Ovary (tissue), 9 donors: ENCODE measurements around the gene PWP1. TPM values are rescaled to one million over a fixed set of nuclear protein-coding genes. Genes with fewer than 3 reads are reported as not detected.

ENCODE experiments used
- DNase-seq, 5 donors: peaks; one replicate each; pipeline ENCODE4 v3.0.0-alpha.2; 2019 to 2020
- H3K27ac ChIP-seq, 2 donors: fragments of 200-600 bp; one replicate each; pipeline versions ENCODE4 v1.5.1 to v1.8.0; 2019 to 2022
- H3K27me3 ChIP-seq: fragments of 200-600 bp; one replicate; pipeline ENCODE4 v1.8.0; 2022
- H3K36me3 ChIP-seq: fragments of 200-600 bp; sonication (generic); one replicate; pipeline ENCODE4 v1.5.1; 2019
- H3K4me1 ChIP-seq: one replicate; pipeline ENCODE4 v1.8.1; 2013; ENCODE audit warnings: mild to moderate bottlenecking, moderate library complexity; ENCODE audit not compliant: insufficient read depth
- H3K4me3 ChIP-seq: fragments of 200-600 bp; sonication (generic); one replicate; pipeline ENCODE4 v1.5.1; 2017
- H3K9me3 ChIP-seq, 2 donors: fragments of 200-600 bp in 1 of 2; sonication (generic) in 1 of 2; one replicate each; pipeline versions ENCODE4 v1.5.1 to v1.8.1; 2013 to 2019; ENCODE audit warnings: mild to moderate bottlenecking in 1 of 2, moderate library complexity in 1 of 2
- EP300 ChIP-seq: sonication (generic); formaldehyde crosslinking; IDR thresholded peaks from one replicate; pipeline ENCODE4 v1.6.1; 2017; ENCODE audit warnings: antibody characterized with exemption
- POLR2A ChIP-seq: fragments of 450-650 bp; IDR thresholded peaks from one replicate; pipeline ENCODE4 v1.6.1; 2017; ENCODE audit warnings: antibody characterized with exemption, mild to moderate bottlenecking, moderate library complexity
- WGBS, 3 donors: extraction: QIAGEN DNeasy Blood & Tissue Kit in 1 of 3; methylation state at CpG; one replicate each; pipeline versions ENCODE4 v1.1.5 to v1.1.7; 2013 to 2017; 5-methylcytosine and 5-hydroxymethylcytosine counted together
- intact Hi-C, 4 donors: fragments of 100-400 bp; cut with DNase I; formaldehyde crosslinking; loops; one replicate each; pipeline versions ENCODE4 v1.11.0 to v1.15.1; 2022 to 2023
- polyA plus RNA-seq, 2 donors: library from polyadenylated mRNA; stranded (reverse); fragments of 200-250 nt in 1 of 2; fragments of 350-450 nt in 1 of 2; fragmentation: Illumina TruSeq in 1 of 2; extraction: RNeasy Lipid Tissue Mini Kit (QIAGEN cat#74804) in 1 of 2; gene quantifications; one replicate each; pipeline ENCODE4 v1.2.3, GENCODE V29; 2013 to 2014
- total RNA-seq, 7 donors: library from RNA; depleted of rRNA in 2 of 7; stranded (reverse); fragments of >200 nt in 2 of 7; fragmentation: NEBNext Ultra II Directional in 3 of 7; extraction: Animal tissue kit (Norgen Biotek cat#: 25700) in 3 of 7; gene quantifications; one replicate each; pipeline versions ENCODE4 v1.1.0 to v1.2.4, GENCODE V29; 2016 to 2023
- TF ChIP-seq, protein P1 (sequence below), 3 donors: fragments of 450-650 bp in 2 of 3; fragments of 200-600 bp in 1 of 3; IDR thresholded peaks; one replicate each; pipeline versions ENCODE4 v1.5.1 to v1.8.0; 2016 to 2022; ENCODE audit warnings: antibody characterized with exemption in 3 of 3, mild to moderate bottlenecking in 1 of 3
- donor health status: DM: no; HTN: no; CAD: no; lungs with moderate emphysema.
- donor health status: DM: no; HTN: no; CAD: no.
- donor health status: Bipolar disorder and iron deficiency.
- donor health status: DM: yes; HTN: yes; CAD: no.
- donor health status: DM: no; HTN: no; CAD: no.
- donor health status: DM: yes; HTN: yes; CAD: no.

The PWP1 gene
- total and polyA plus RNA-seq, 9 donors: 30.1 to 86.7 (median 34.4) TPM

DNA sequence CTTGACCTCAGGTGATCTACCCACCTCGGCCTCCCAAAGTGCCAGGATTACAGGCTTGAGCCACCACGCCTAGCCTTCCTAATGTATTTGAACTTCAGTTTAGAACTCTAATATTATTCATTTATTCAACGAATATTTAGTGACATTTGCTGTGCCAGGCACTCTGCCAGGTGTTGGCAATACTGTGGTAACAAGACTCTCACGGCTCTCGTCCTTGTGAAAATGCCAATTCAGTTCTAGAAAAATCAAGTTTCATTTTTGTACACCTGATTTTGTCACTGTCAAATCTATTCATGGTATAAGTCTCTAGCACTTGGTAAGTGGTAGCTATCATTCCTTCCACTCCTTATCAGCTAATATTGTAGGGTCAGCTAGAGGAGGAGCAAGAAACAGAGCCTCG, 6.3 kb upstream of the PWP1 start:
- TF ChIP-seq, protein P1, sequence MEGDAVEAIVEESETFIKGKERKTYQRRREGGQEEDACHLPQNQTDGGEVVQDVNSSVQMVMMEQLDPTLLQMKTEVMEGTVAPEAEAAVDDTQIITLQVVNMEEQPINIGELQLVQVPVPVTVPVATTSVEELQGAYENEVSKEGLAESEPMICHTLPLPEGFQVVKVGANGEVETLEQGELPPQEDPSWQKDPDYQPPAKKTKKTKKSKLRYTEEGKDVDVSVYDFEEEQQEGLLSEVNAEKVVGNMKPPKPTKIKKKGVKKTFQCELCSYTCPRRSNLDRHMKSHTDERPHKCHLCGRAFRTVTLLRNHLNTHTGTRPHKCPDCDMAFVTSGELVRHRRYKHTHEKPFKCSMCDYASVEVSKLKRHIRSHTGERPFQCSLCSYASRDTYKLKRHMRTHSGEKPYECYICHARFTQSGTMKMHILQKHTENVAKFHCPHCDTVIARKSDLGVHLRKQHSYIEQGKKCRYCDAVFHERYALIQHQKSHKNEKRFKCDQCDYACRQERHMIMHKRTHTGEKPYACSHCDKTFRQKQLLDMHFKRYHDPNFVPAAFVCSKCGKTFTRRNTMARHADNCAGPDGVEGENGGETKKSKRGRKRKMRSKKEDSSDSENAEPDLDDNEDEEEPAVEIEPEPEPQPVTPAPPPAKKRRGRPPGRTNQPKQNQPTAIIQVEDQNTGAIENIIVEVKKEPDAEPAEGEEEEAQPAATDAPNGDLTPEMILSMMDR (IDR thresholded peaks at IDR 0.05): no peak
- TF ChIP-seq POLR2A (no peak), EP300 (no peak)
- H3K27me3 ChIP-seq: no peaks in the 10 kb centered on the region
- DNase-seq: no peak
- H3K4me3 ChIP-seq: no peak overlapping the region
- no peaks in the 10 kb centered on the region for H3K9me3 ChIP-seq
- no peaks in the 10 kb centered on the region for H3K36me3 ChIP-seq
- WGBS, 3 donors: 51 to 62% (median 59%) methylated on average over 6 of the region's 6 CpGs
- H3K4me1 ChIP-seq: no peaks in the 10 kb centered on the region
- no peak overlapping the region for H3K27ac ChIP-seq
- intact Hi-C loops: loop anchor here in 2 of 4 donors (10.0 kb wide), 2 partner anchors 205 to 835 kb away; partner anchors contain the start of gene FICD (in 1 of the 2)

DNA sequence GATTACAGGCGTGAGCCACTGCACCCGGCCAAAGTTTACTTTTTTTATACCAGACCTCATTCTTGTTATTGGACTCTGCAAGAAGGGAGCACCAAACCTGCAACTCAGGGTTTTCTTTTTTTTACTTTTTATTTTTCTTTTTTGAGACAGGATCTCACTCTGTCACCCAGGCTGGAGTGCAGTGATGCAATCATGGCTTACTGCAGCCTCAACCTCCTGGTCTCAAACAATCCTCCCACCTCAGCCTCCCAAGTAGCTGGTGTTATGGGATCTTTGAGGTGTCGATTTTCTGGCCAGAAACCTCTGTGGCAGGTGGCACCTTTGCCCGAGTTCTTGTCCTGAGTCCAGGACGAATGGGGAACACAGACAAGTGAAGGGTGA, 4.2 kb upstream of the PWP1 start:
- Histone ChIP-seq H3K4me1 (peaks cover 4% of the 10 kb centered on the region), H3K9me3 (no peaks in the 10 kb centered on the region), H3K4me3 (no peak overlapping the region), H3K27ac (no peak overlapping the region), H3K36me3 (no peaks in the 10 kb centered on the region), H3K27me3 (no peaks in the 10 kb centered on the region)
- intact Hi-C loops: loop anchor here in 1 of 4 donors (10.0 kb wide), 1 partner anchor 833 kb away; the partner anchor contains the start of gene FICD
- WGBS, 3 donors: 55 to 70% (median 65%) methylated on average over 5 of the region's 5 CpGs
- TF ChIP-seq, protein P1 (IDR thresholded peaks at IDR 0.05): no peak
- TF ChIP-seq POLR2A (no peak), EP300 (no peak)
- no peak for DNase-seq

DNA sequence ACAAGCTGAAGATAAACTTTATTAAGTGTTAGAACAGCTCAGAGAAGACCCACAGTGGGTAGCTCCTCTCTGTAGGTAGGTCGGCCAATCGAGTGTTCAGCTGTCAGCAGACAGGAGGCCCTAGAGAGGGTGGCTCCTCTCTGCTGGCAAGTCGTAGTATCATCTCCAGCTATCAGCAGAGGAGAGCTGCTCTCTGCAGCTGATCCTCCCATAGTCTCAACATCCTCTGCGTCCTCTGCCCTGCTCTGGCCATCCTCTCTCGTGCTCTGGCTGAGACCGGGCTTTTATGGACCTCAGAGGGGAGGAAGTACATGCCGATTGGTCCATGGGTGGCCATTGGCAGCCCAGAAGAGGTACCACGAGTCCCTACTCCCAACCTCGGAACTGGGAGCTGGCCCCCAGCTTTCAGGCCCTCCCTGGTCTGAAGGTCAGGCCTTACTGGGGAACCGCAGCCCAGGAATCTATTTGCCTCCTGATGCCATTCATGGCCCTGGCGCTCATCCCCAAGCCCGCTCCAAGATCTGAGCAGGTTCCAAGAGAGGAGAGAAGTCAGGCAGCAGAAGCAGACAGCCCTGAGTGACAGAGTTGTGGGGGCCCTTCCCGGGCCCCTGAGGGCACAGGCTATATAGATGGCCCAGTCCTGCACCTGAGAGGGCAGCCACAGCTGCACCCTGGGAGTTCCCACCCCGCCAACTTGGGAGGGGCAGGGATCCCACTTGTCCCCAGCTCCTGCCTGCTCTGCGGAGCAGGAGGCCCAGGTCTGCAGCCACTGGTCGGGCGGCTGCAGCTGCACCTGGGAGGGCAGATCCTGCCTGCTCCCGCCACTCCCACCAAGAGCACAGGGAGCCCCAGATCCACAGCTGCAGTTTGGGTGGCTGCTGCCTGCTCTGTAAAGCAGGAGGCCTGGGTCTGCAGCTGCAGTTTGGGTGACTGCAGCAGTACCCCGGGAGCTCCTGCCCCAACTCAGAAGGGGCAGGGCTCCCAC, 3.5 kb upstream of the PWP1 start:
- TF ChIP-seq, protein P1 (IDR thresholded peaks at IDR 0.05): no peak
- TF ChIP-seq POLR2A (no peak), EP300 (no peak)
- WGBS, 3 donors: 66 to 73% (median 69%) methylated on average over 19 of the region's 19 CpGs
- DNase-seq: no peak
- Histone ChIP-seq H3K27me3 (no peaks in the 10 kb centered on the region), H3K4me3 (no peak overlapping the region), H3K27ac (no peak overlapping the region), H3K36me3 (no peaks in the 10 kb centered on the region), H3K4me1 (peaks cover 4% of the 10 kb centered on the region), H3K9me3 (no peaks in the 10 kb centered on the region)
- intact Hi-C loops: loop anchor here in 1 of 4 donors (10.0 kb wide), 1 partner anchor 833 kb away; the partner anchor contains the start of gene FICD

DNA sequence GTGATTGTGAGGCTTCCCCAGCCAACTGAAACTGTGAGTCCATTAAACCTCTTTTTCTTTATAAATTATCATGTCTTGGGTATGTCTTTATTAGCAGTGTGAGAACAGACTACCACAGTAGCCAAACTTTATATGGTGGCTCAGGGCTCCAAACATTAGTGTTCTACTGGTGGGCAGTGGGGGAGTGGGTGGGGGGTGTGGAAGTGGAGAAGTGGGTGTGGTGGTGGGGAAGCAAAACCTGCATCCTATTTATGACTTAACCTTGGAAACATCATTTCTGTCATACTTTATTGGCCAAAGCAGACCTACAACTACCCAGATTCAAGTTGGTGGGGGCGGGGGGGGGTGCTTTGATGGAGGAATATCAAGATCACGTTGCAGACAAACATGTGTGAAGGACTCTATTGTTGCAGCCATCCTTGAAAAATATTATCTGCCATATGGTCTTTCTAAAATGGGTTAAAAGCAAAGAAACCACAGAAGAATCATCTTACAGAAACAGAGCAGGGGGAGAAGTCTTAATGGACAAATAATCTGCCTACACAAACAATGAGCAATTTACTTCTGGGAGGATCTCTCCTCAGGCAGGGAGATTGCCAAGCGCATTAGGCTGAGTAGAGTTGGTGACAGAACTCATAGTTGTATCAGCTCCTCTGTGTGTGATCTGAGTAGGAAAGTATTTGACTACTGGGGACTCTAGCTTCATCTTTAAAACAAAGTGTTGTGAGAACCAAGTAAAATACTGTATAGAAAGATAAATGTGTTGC, 1.4 kb upstream of the PWP1 start:
- TF ChIP-seq POLR2A: no peak
- TF ChIP-seq, protein P1 (IDR thresholded peaks at IDR 0.05): no peak
- TF ChIP-seq EP300: no peak
- H3K9me3 ChIP-seq: no peaks in the 10 kb centered on the region
- no peak for DNase-seq
- no peaks in the 10 kb centered on the region for H3K36me3 ChIP-seq
- no peaks in the 10 kb centered on the region for H3K27me3 ChIP-seq
- no peak overlapping the region for H3K27ac ChIP-seq
- H3K4me1 ChIP-seq: peaks cover 4% of the 10 kb centered on the region
- intact Hi-C loops: loop anchor here in 1 of 4 donors (10.0 kb wide), 1 partner anchor 831 kb away; the partner anchor contains the start of gene FICD
- no peak overlapping the region for H3K4me3 ChIP-seq
- WGBS, 3 donors: 56 to 63% (median 62%) methylated on average over 3 of the region's 3 CpGs
